ENCODE data around the gene CDK4. TPM values are rescaled to one million over a fixed set of nuclear protein-coding genes. Genes with fewer than 3 reads are reported as not detected.

CDK4 gene
- total and polyA plus RNA-seq, 2 of the 4 experiments (the other 2 are of a cell fraction) = 261 to 297 TPM

DNA sequence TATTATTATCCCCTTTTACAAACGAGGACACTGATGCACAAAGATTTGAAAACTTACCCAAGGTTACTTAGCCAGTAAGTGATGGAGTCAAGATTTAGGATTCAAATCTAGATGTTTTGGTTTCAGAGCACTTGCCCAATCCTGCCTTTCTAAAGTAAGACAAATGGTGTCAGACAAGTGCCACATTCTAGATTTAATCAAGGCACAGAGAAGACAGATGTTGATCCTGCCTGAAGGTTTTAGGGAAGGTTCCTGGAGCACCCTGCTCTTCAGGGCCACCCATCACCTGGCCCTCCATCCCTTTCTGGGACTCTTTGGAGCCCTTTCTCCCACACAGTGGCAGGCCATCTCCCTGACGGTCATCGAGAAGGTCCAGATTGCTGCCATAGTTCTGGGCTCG, 5.7 kb upstream of the CDK4 start:
- H2AK9ac ChIP-seq (replicated peaks; ENCODE audit: low read depth, low read length, poor library complexity) = no peak overlapping the region
- in situ Hi-C loops (cut with MboI; ENCODE audit: low sequenced_read_pairs) = no loop called here
- ChIA-PET POLR2A (ENCODE audit: unreplicated experiment) (no interaction called here), CTCF (no interaction called here)
- no peaks in the 10 kb centered on the region; the same call in 1 of the 2 replicates for H4K20me1 ChIP-seq (ENCODE audit: insufficient read depth, low read length)
- H3K4me2 ChIP-seq (ENCODE audit: low read depth, low read length) = no peak overlapping the region
- no peak overlapping the region for H3K23ac ChIP-seq (ENCODE audit: low read depth, low read length)
- H3K4me3 ChIP-seq (ENCODE audit: insufficient read depth, low read depth, low read length) = no peak overlapping the region
- peaks cover 9% of the 10 kb centered on the region for H3K36me3 ChIP-seq (ENCODE audit: control insufficient read depth, insufficient read depth, low read length)
- no peak overlapping the region for H2BK15ac ChIP-seq (ENCODE audit: low read depth, low read length)
- 96% methylated on average over 3 of the region's 4 CpGs; no CpG with 5 or more reads in 1 of the 2 experiments for WGBS, 2 experiments (ENCODE audit: extremely low coverage in 2 of 2, insufficient read length in 1 of 2)
- H3K27me3 ChIP-seq (ENCODE audit: control insufficient read depth, insufficient read depth, low read length) = peaks cover 13% of the 10 kb centered on the region
- H2AFZ ChIP-seq (replicated peaks; ENCODE audit: low read length, poor library complexity) = no peak overlapping the region
- H3K79me1 ChIP-seq (ENCODE audit: low read depth in 1 of 2, low read length in 2 of 2) = 0 out of 4 replicates have a peak, but pooled peaks cover 0 to 3% of the 10 kb centered on the region in 2 experiments
- no peak overlapping the region for H2BK120ac ChIP-seq (ENCODE audit: low read depth, low read length)
- H4K91ac ChIP-seq (ENCODE audit: insufficient read depth, low read depth, low read length) = no peak overlapping the region
- dilution Hi-C loops (cut with HindIII; ENCODE audit: low sequenced_read_pairs, unreplicated experiment) = no loop called here
- no peak overlapping the region for H2BK20ac ChIP-seq (ENCODE audit: low read depth, low read length)
- DNase-seq (no peak), ATAC-seq (ENCODE audit: low read depth) (no peak)
- H3K9me1 ChIP-seq (ENCODE audit: insufficient read depth, low read length) = peaks cover 4% of the 10 kb centered on the region
- no peak overlapping the region for H3K56ac ChIP-seq (ENCODE audit: extremely low read depth, insufficient read depth, low read length)
- TF ChIP-seq, protein P1, sequence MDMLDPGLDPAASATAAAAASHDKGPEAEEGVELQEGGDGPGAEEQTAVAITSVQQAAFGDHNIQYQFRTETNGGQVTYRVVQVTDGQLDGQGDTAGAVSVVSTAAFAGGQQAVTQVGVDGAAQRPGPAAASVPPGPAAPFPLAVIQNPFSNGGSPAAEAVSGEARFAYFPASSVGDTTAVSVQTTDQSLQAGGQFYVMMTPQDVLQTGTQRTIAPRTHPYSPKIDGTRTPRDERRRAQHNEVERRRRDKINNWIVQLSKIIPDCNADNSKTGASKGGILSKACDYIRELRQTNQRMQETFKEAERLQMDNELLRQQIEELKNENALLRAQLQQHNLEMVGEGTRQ (IDR thresholded peaks at IDR 0.05; ENCODE audit: low read depth, low read length) = no peak
- no peaks in the 10 kb centered on the region for H3K9me3 ChIP-seq (ENCODE audit: control insufficient read depth, insufficient read depth, low read length)
- no peak overlapping the region for H4K8ac ChIP-seq (ENCODE audit: low read depth in 2 of 2, low read length in 2 of 2)
- BruUV-seq (replicated peaks) = no TSS peak
- H3K9ac ChIP-seq (ENCODE audit: low read depth, low read length) = no peak overlapping the region
- no peak overlapping the region for H4K5ac ChIP-seq (ENCODE audit: low read depth, low read length)
- peaks cover 3% of the 10 kb centered on the region; the same call in 1 of the 2 replicates for H3K4me1 ChIP-seq (ENCODE audit: control insufficient read depth, insufficient read depth, low read length)
- H3K14ac ChIP-seq (replicated peaks; ENCODE audit: low read depth, low read length) = no peak overlapping the region
- no peak overlapping the region for H2AK5ac ChIP-seq (ENCODE audit: low read depth, low read length)
- H2BK5ac ChIP-seq (ENCODE audit: low read depth, low read length, poor library complexity, severe bottlenecking) = no peak overlapping the region
- intact Hi-C loops (cut with micrococcal nuclease) = no loop called here
- no peak overlapping the region for H3K4ac ChIP-seq (ENCODE audit: low read depth, low read length)
- no peak overlapping the region for H3K27ac ChIP-seq (ENCODE audit: insufficient read depth, low read length)
- H3K18ac ChIP-seq (ENCODE audit: low read depth, low read length) = no peak overlapping the region

Measured in IMR-90 (cell line).